ENCODE measurements around the gene FOSL1.

- TF ChIP-seq EP300 (IDR thresholded peaks at IDR 0.05) (no peak), CTCF (IDR thresholded peaks at IDR 0.05) (no peak), POLR2A (IDR thresholded peaks at IDR 0.05) (no peak)
Observed at GRCh38 chr11:65885231-65885630, 15.0 kb downstream of the FOSL1 start.

All from tibial nerve (tissue), 4 donors.